K562 (cell line): ENCODE data around the gene BRWD1. TPM values are rescaled to one million over a fixed set of nuclear protein-coding genes. Genes with fewer than 3 reads are reported as not detected.

Experiments
- BDP1 ChIP-seq: IDR thresholded peaks from 3 replicates; pipeline ENCODE4 v1.6.1; 2011; ENCODE audit not compliant: insufficient read length, insufficient read depth
- ELF1 ChIP-seq: fragments of 200-800 bp; sonication (Bioruptor generic); IDR thresholded peaks from 2 replicates; pipeline ENCODE4 v1.6.1; 2016; ENCODE audit warnings: missing genetic modification characterization, missing compliant biosample characterization
- ETV1 ChIP-seq: fragments of 450-650 bp; conservative IDR thresholded peaks from 2 replicates; pipeline ENCODE4 v1.6.1; 2016; ENCODE audit warnings: missing genetic modification characterization, control low read depth, low read depth, missing compliant biosample characterization
- EWSR1 ChIP-seq: fragments of 450-650 bp; IDR thresholded peaks from 2 replicates; pipeline ENCODE4 v1.6.1; 2018; ENCODE audit warnings: borderline replicate concordance, mild to moderate bottlenecking, low read depth, moderate library complexity; ENCODE audit not compliant: partially characterized antibody
- KAT7 ChIP-seq: sonication (generic); formaldehyde crosslinking; IDR thresholded peaks from 2 replicates; pipeline ENCODE4 v1.8.0; 2022; ENCODE audit warnings: missing genetic modification reagents, mild to moderate bottlenecking, borderline replicate concordance
- MAZ ChIP-seq, 2 experiments: fragments of 450-650 bp in 1 of 2; sonication (generic) in 1 of 2; formaldehyde crosslinking; IDR thresholded peaks in 1 of 2; conservative IDR thresholded peaks in 1 of 2; 2 replicates each; pipeline versions ENCODE4 v1.4.0 to v1.5.0; 2020; ENCODE audit warnings: mild to moderate bottlenecking in 1 of 2, missing genetic modification reagents in 1 of 2
- MNT ChIP-seq, 2 experiments: fragments of 450-650 bp; conservative IDR thresholded peaks; 2 replicates each; pipeline ENCODE4 v1.6.1; 2017; ENCODE audit warnings: mild to moderate bottlenecking in 2 of 2, moderate library complexity in 2 of 2
- MTA3 ChIP-seq: fragments of 450-650 bp; formaldehyde crosslinking; IDR thresholded peaks from 2 replicates; pipeline ENCODE4 v1.6.1; 2017; ENCODE audit warnings: mild to moderate bottlenecking, borderline replicate concordance
- PHF20 ChIP-seq: fragments of 450-650 bp; IDR thresholded peaks from 2 replicates; pipeline ENCODE4 v1.6.1; 2018; ENCODE audit not compliant: partially characterized antibody
- POLR2A ChIP-seq: fragments of 450-650 bp; conservative IDR thresholded peaks from 2 replicates; pipeline ENCODE4 v1.6.1; 2016
- SRSF7 ChIP-seq: fragments of 200-400 bp; formaldehyde crosslinking; optimal IDR thresholded peaks from 2 replicates; pipeline ENCODE3; 2017; ENCODE audit warnings: mild to moderate bottlenecking, low read depth, low read length
- TGIF2 ChIP-seq: sonication (generic); formaldehyde crosslinking; IDR thresholded peaks from 2 replicates; pipeline ENCODE4 v1.8.1; 2022; ENCODE audit warnings: mild to moderate bottlenecking, missing genetic modification reagents, moderate library complexity
- ZBTB7A ChIP-seq: IDR thresholded peaks from 2 replicates; pipeline ENCODE4 v1.6.1; 2011; ENCODE audit warnings: low read depth, mild to moderate bottlenecking, low read length, moderate library complexity, borderline replicate concordance; ENCODE audit not compliant: control insufficient read depth
- ZNF12 ChIP-seq: sonication (generic); formaldehyde crosslinking; IDR thresholded peaks from 2 replicates; pipeline ENCODE4 v1.4.0; 2020; ENCODE audit warnings: mild to moderate bottlenecking, missing genetic modification reagents
- ZNF263 ChIP-seq: sonication (generic); formaldehyde crosslinking; IDR thresholded peaks from 2 replicates; pipeline ENCODE4 v1.8.0; 2022; ENCODE audit warnings: mild to moderate bottlenecking, missing genetic modification reagents, borderline replicate concordance
- ZNF57 ChIP-seq: fragments of 450-650 bp; formaldehyde crosslinking; IDR thresholded peaks from 2 replicates; pipeline ENCODE4 v1.4.0; 2020; ENCODE audit warnings: mild to moderate bottlenecking, moderate library complexity
- ZNF766 ChIP-seq: fragments of 200-800 bp; sonication (Bioruptor generic); conservative IDR thresholded peaks from 2 replicates; pipeline ENCODE4 v1.6.1; 2016; ENCODE audit warnings: missing genetic modification characterization, missing compliant biosample characterization
- ZZZ3 ChIP-seq: fragments of 450-650 bp; IDR thresholded peaks from 2 replicates; pipeline ENCODE4 v1.6.1; 2016; ENCODE audit warnings: antibody characterized with exemption, mild to moderate bottlenecking, moderate library complexity
- polyA plus RNA-seq, 8 experiments: library from polyadenylated mRNA; depleted of rRNA in 4 of 8; stranded (reverse) in 5 of 8; unstranded in 3 of 8; fragments of >200 nt; fragmentation: Nextera tagmentation in 2 of 8; fragmentation: Illumina TruSeq in 1 of 8; extraction: Ambion mirVana in 2 of 8; extraction: Trizol in 1 of 8; gene quantifications; 2 replicates each; pipeline versions ENCODE4 v1.2.1 to v1.2.3, GENCODE V29; 2011 to 2014; ENCODE audit warnings: inconsistent platforms in 1 of 8, missing spikeins in 1 of 8
- total RNA-seq, 7 experiments: library from RNA; depleted of rRNA in 6 of 7; stranded (reverse); fragments of >200 nt in 6 of 7; fragmentation: Illumina TruSeq in 2 of 7; extraction: Trizol in 2 of 7; gene quantifications; 2 replicates each; pipeline versions ENCODE4 v1.2.1 to v1.2.3, GENCODE V29; 2011 to 2021; ENCODE audit warnings: low replicate concordance in 1 of 7
- TF ChIP-seq, protein P1 (sequence below): IDR thresholded peaks from 3 replicates; pipeline ENCODE4 v1.6.1; 2011; ENCODE audit warnings: borderline replicate concordance, mild to moderate bottlenecking, moderate library complexity; ENCODE audit not compliant: insufficient read length; ENCODE audit errors: extremely low read depth
- TF ChIP-seq, protein P2 (sequence below): sonication (generic); formaldehyde crosslinking; IDR thresholded peaks from 2 replicates; pipeline ENCODE4 v1.8.0; 2022; ENCODE audit warnings: mild to moderate bottlenecking, missing genetic modification reagents

Gene BRWD1
- total and polyA plus RNA-seq, 9 of the 15 experiments (the other 6 are each of a cell fraction or from before 2014, with no cell fraction given), result 10.1 to 60.2 (median 34.1) TPM

DNA sequence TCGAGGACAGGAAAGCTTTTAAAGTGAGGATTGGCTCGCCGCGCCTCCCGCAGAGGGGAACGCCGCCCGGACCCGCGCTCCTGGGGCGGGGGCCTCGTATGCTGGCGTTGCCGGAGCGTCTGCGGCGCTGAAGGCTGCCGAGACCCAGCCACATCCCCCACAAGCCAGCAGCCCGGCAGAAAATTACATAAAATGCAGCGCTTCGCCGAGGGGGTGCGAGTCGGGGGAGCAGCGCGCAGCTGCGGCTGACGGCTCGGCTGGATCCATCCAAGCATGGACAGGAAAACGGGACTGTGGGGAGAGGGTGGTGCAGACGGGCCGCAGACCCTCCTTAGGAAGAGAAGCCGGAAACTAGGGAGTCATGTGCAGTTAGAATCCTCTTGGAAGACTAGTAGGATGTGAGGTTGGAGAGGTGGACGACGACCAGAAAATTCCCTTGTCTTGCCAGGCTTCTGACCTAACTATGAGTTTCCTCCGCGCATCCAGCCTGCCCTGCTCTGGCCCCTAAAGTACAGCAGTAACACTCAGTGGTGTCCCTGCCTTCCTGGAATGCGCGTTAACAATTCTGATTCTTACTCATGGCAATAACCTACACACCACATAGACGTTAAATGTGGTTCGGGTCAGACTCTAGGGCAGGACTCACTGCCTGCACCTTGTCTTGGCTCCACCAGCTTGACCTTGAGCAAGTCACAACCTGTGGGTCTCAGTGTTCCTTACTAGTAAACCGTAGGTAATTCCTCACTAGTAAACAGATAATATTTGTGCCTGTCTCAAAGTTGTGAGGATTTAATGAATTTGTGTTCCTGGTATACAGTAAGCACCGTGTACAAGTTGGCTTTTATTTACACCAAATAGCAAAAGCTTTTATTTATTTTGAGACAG, 953 bp upstream of the BRWD1 start (continued):
- TF ChIP-seq, protein P1, sequence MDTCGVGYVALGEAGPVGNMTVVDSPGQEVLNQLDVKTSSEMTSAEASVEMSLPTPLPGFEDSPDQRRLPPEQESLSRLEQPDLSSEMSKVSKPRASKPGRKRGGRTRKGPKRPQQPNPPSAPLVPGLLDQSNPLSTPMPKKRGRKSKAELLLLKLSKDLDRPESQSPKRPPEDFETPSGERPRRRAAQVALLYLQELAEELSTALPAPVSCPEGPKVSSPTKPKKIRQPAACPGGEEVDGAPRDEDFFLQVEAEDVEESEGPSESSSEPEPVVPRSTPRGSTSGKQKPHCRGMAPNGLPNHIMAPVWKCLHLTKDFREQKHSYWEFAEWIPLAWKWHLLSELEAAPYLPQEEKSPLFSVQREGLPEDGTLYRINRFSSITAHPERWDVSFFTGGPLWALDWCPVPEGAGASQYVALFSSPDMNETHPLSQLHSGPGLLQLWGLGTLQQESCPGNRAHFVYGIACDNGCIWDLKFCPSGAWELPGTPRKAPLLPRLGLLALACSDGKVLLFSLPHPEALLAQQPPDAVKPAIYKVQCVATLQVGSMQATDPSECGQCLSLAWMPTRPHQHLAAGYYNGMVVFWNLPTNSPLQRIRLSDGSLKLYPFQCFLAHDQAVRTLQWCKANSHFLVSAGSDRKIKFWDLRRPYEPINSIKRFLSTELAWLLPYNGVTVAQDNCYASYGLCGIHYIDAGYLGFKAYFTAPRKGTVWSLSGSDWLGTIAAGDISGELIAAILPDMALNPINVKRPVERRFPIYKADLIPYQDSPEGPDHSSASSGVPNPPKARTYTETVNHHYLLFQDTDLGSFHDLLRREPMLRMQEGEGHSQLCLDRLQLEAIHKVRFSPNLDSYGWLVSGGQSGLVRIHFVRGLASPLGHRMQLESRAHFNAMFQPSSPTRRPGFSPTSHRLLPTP, result no peak
- TF ChIP-seq ZNF57, result 0 out of 2 replicates have a peak, but pooled peaks have one; percentile 48
- TF ChIP-seq EWSR1, result no peak
- TF ChIP-seq MTA3, result peak; percentile 58; the same call in 1 of the 2 replicates
- peak; percentile 15; the same call in 1 of the 2 replicates for TF ChIP-seq KAT7 (CRISPR knock-in tag)
- TF ChIP-seq ZNF766 (CRISPR knock-in tag), result 0 out of 2 replicates have a peak, but pooled peaks have one; percentile 21
- TF ChIP-seq MAZ (CRISPR knock-in tag; conservative IDR thresholded peaks at IDR 0.05 in 1 of 2, IDR thresholded peaks at IDR 0.05 in 1 of 2), result no peak
- TF ChIP-seq, protein P2, sequence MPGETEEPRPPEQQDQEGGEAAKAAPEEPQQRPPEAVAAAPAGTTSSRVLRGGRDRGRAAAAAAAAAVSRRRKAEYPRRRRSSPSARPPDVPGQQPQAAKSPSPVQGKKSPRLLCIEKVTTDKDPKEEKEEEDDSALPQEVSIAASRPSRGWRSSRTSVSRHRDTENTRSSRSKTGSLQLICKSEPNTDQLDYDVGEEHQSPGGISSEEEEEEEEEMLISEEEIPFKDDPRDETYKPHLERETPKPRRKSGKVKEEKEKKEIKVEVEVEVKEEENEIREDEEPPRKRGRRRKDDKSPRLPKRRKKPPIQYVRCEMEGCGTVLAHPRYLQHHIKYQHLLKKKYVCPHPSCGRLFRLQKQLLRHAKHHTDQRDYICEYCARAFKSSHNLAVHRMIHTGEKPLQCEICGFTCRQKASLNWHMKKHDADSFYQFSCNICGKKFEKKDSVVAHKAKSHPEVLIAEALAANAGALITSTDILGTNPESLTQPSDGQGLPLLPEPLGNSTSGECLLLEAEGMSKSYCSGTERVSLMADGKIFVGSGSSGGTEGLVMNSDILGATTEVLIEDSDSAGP (CRISPR knock-in tag), result peak; percentile 71; the same call in 1 of the 2 replicates
- peak; percentile 99 for TF ChIP-seq ZNF12 (CRISPR knock-in tag)
- TF ChIP-seq SRSF7, result no peak
- TF ChIP-seq ZZZ3, result no peak
- 0 out of 2 replicates have a peak, but pooled peaks have one; percentile 1 for TF ChIP-seq TGIF2
- peak; percentile 2; the same call in 1 of the 2 replicates for TF ChIP-seq ZBTB7A
- TF ChIP-seq MNT (conservative IDR thresholded peaks at IDR 0.05), result no peak
- TF ChIP-seq POLR2A, result peak; percentile 24
- TF ChIP-seq BDP1, result no peak
- TF ChIP-seq PHF20, result no peak
- TF ChIP-seq ZNF263 (CRISPR knock-in tag), result peak; percentile 65
- TF ChIP-seq ELF1 (tag), result no peak
- TF ChIP-seq ETV1 (tag), result 0 out of 2 replicates have a peak, but pooled peaks have one; percentile 36
